NT2/D1 (cell line): ENCODE data around the gene NOL4L.

Experiments
- DNase-seq: peaks from one replicate; pipeline ENCODE4 v3.0.0-alpha.2; 2011; ENCODE audit warnings: low read depth, low spot score
- H3K27me3 ChIP-seq: 2 replicates; pipeline ENCODE4 v1.6.0; 2011; ENCODE audit warnings: mild to moderate bottlenecking; ENCODE audit not compliant: insufficient read length, insufficient read depth
- H3K36me3 ChIP-seq: 2 replicates; pipeline ENCODE4 v1.6.1; 2011; ENCODE audit warnings: mild to moderate bottlenecking, low read length, mixed read lengths; ENCODE audit not compliant: insufficient read depth, insufficient read length
- H3K4me1 ChIP-seq: 2 replicates; pipeline ENCODE4 v1.5.1; 2011; ENCODE audit not compliant: insufficient read depth, insufficient read length
- H3K4me3 ChIP-seq: 2 replicates; pipeline ENCODE4 v1.5.1; 2011; ENCODE audit warnings: low read depth; ENCODE audit not compliant: insufficient read length
- H3K9ac ChIP-seq: 2 replicates; pipeline ENCODE4 v1.6.0; 2011; ENCODE audit warnings: low read depth; ENCODE audit not compliant: insufficient read length
- H3K9me3 ChIP-seq: 2 replicates; pipeline ENCODE4 v1.5.1; 2011; ENCODE audit warnings: mild to moderate bottlenecking, low read length; ENCODE audit not compliant: insufficient read depth
- SUZ12 ChIP-seq: IDR thresholded peaks from 2 replicates; pipeline ENCODE4 v1.6.1; 2011; ENCODE audit not compliant: insufficient read length, insufficient read depth; ENCODE audit errors: extremely low read depth
- YY1 ChIP-seq: IDR thresholded peaks from 2 replicates; pipeline ENCODE4 v1.6.1; 2011; ENCODE audit not compliant: insufficient read length, insufficient read depth
- ZNF274 ChIP-seq: IDR thresholded peaks from 2 replicates; pipeline ENCODE4 v1.6.1; 2011; ENCODE audit warnings: mild to moderate bottlenecking, low read depth, low read length

The NOL4L gene

GRCh38 chr20:32463642-32464400, 121.3 kb downstream of the NOL4L start:
- TF ChIP-seq ZNF274 (no peak), YY1 (no peak)
- Histone ChIP-seq H3K9me3 (no peaks in the 10 kb centered on the region), H3K36me3 (peaks cover 18% of the 10 kb centered on the region), H3K4me1 (peaks cover 28% of the 10 kb centered on the region), H3K27me3 (no peaks in the 10 kb centered on the region), H3K9ac (peak overlapping the region; percentile 32), H3K4me3 (no peak overlapping the region)
- no peak for DNase-seq

- no peaks in the 10 kb centered on the region for H3K9me3 ChIP-seq
- H3K4me3 ChIP-seq = no peak overlapping the region
- H3K4me1 ChIP-seq = peaks cover 33% of the 10 kb centered on the region
- no peaks in the 10 kb centered on the region for H3K27me3 ChIP-seq
- no peak for DNase-seq
- H3K9ac ChIP-seq = no peak overlapping the region
- TF ChIP-seq YY1 (no peak), SUZ12 (no peak), ZNF274 (no peak)
- peaks cover 18% of the 10 kb centered on the region for H3K36me3 ChIP-seq
Observed at GRCh38 chr20:32462900-32463641, 122.1 kb downstream of the NOL4L start.

GRCh38 chr20:32461836-32462600, 123.1 kb downstream of the NOL4L start:
- Histone ChIP-seq H3K4me3 (no peak overlapping the region), H3K36me3 (peaks cover 14% of the 10 kb centered on the region), H3K27me3 (no peaks in the 10 kb centered on the region), H3K9me3 (no peaks in the 10 kb centered on the region), H3K4me1 (peaks cover 38% of the 10 kb centered on the region), H3K9ac (no peak overlapping the region)
- DNase-seq = no peak
- no peak for TF ChIP-seq SUZ12

GRCh38 chr20:32460683-32461320, 124.3 kb downstream of the NOL4L start:
- no peak for DNase-seq
- no peaks in the 10 kb centered on the region for H3K27me3 ChIP-seq
- H3K9ac ChIP-seq = no peak overlapping the region
- peaks cover 41% of the 10 kb centered on the region for H3K4me1 ChIP-seq
- TF ChIP-seq YY1 = no peak
- TF ChIP-seq ZNF274 = no peak
- TF ChIP-seq SUZ12 = no peak
- peaks cover 20% of the 10 kb centered on the region for H3K36me3 ChIP-seq
- no peaks in the 10 kb centered on the region for H3K9me3 ChIP-seq
- no peak overlapping the region for H3K4me3 ChIP-seq

GRCh38 chr20:32460231-32460630, 124.9 kb downstream of the NOL4L start:
- Histone ChIP-seq H3K36me3 (peaks cover 26% of the 10 kb centered on the region), H3K27me3 (no peaks in the 10 kb centered on the region), H3K4me3 (no peak overlapping the region), H3K9ac (no peak overlapping the region), H3K4me1 (peaks cover 39% of the 10 kb centered on the region), H3K9me3 (no peaks in the 10 kb centered on the region)
- no peak for DNase-seq
- no peak for TF ChIP-seq YY1
- TF ChIP-seq SUZ12 = no peak
- no peak for TF ChIP-seq ZNF274

- H3K9ac ChIP-seq = no peak overlapping the region
- peaks cover 30% of the 10 kb centered on the region for H3K36me3 ChIP-seq
- no peaks in the 10 kb centered on the region for H3K9me3 ChIP-seq
- no peaks in the 10 kb centered on the region for H3K27me3 ChIP-seq
- no peak for DNase-seq
- TF ChIP-seq SUZ12 (no peak), ZNF274 (no peak), YY1 (no peak)
- H3K4me1 ChIP-seq = peaks cover 27% of the 10 kb centered on the region
- no peak overlapping the region for H3K4me3 ChIP-seq
Observed at GRCh38 chr20:32458837-32459220, 126.3 kb downstream of the NOL4L start.
